H1 (cell line): ENCODE results near the gene TEX14. TPM values are rescaled to one million over a fixed set of nuclear protein-coding genes. Genes with fewer than 3 reads are reported as not detected.

Experiments
- CTCF ChIA-PET: fragments of 300-600 bp; sonication (Branson Sonifier 250); formaldehyde crosslinking; loops from one replicate; lab custom pipeline; 2021; ENCODE audit not compliant: partially characterized antibody; lab: Charles Lee
- POLR2A ChIA-PET: fragments of 300-600 bp; sonication (Branson Sonifier 250); formaldehyde crosslinking; loops from one replicate; lab custom pipeline; 2021; ENCODE audit warnings: inconsistent platforms; ENCODE audit not compliant: partially characterized antibody; lab: Charles Lee
- DNase-seq, 2 experiments: peaks; one replicate each; pipeline versions ENCODE4 v3.0.0 to v3.0.0-alpha.2; 2010 to 2022; ENCODE audit warnings: low spot score in 2 of 2, low read depth in 1 of 2, mixed read lengths in 1 of 2
- FAIRE-seq: peaks from 2 replicates; lab custom pipeline; 2011; peaks lifted over from hg19 to GRCh38; lab: Jason Lieb, UNC
- H2AFZ ChIP-seq: 2 replicates; pipeline ENCODE4 v1.8.1; 2012; ENCODE audit warnings: low read length, inconsistent platforms
- H2AK5ac ChIP-seq: 2 replicates; pipeline ENCODE4 v1.6.1; 2013; ENCODE audit warnings: low read depth, low read length
- H2BK120ac ChIP-seq: replicated peaks from 2 replicates; pipeline ENCODE3; 2013; ENCODE audit warnings: low read depth, low read length, inconsistent platforms
- H2BK12ac ChIP-seq: 2 replicates; pipeline ENCODE4 v1.6.1; 2013; ENCODE audit warnings: low read depth, low read length
- H2BK15ac ChIP-seq: 2 replicates; pipeline ENCODE4 v1.6.1; 2013; ENCODE audit warnings: low read length
- H2BK20ac ChIP-seq: 2 replicates; pipeline ENCODE4 v1.6.1; 2013; ENCODE audit warnings: low read length
- H2BK5ac ChIP-seq: 2 replicates; pipeline ENCODE4 v1.6.1; 2013; ENCODE audit warnings: low read depth, low read length
- H3K14ac ChIP-seq: 2 replicates; pipeline ENCODE4 v1.6.1; 2013; ENCODE audit warnings: inconsistent platforms; ENCODE audit not compliant: insufficient read length
- H3K18ac ChIP-seq: 2 replicates; pipeline ENCODE4 v1.6.1; 2013; ENCODE audit warnings: low read length; ENCODE audit errors: extremely low read depth
- H3K23ac ChIP-seq: 2 replicates; pipeline ENCODE4 v1.6.1; 2013; ENCODE audit warnings: inconsistent platforms; ENCODE audit not compliant: insufficient read length
- H3K23me2 ChIP-seq: 2 replicates; pipeline ENCODE4 v1.6.1; 2013; ENCODE audit warnings: low read depth, low read length
- H3K27ac ChIP-seq: 2 replicates; pipeline ENCODE4 v1.6.1; 2011; ENCODE audit warnings: low read depth, low read length, inconsistent platforms
- H3K27me3 ChIP-seq, 4 experiments: replicated peaks in 1 of 4; 1 replicate in 1 of 4; 2 replicates in 3 of 4; pipeline versions ENCODE4 v1.6.1 to v1.8.1; 2011 to 2013; ENCODE audit warnings: low read length in 3 of 4, mild to moderate bottlenecking in 3 of 4, inconsistent platforms in 2 of 4, mixed read lengths in 2 of 4, moderate library complexity in 1 of 4; ENCODE audit not compliant: control insufficient read depth in 3 of 4, insufficient read depth in 3 of 4; ENCODE audit errors: extremely low read depth in 1 of 4
- H3K36me3 ChIP-seq, 4 experiments: 2 replicates each; pipeline versions ENCODE4 v1.6.1 to v1.8.1; 2011 to 2013; ENCODE audit warnings: mild to moderate bottlenecking in 4 of 4, low read length in 3 of 4, moderate library complexity in 2 of 4, control low read depth in 1 of 4, inconsistent platforms in 1 of 4; ENCODE audit not compliant: insufficient read depth in 4 of 4, control insufficient read depth in 2 of 4
- H3K4ac ChIP-seq: replicated peaks from 2 replicates; pipeline ENCODE3; 2013; ENCODE audit warnings: low read length, low read depth, mixed read lengths, inconsistent platforms; ENCODE audit not compliant: insufficient read length
- H3K4me1 ChIP-seq, 4 experiments: replicated peaks in 1 of 4; 1 replicate in 1 of 4; 2 replicates in 3 of 4; pipeline versions ENCODE4 v1.6.1 to v1.8.1; 2011 to 2013; ENCODE audit warnings: low read length in 3 of 4, inconsistent platforms in 2 of 4, mixed read lengths in 1 of 4; ENCODE audit not compliant: insufficient read depth in 4 of 4, control insufficient read depth in 3 of 4
- H3K4me2 ChIP-seq, 2 experiments: 2 replicates each; pipeline versions ENCODE4 v1.6.1 to v1.8.1; 2011 to 2013; ENCODE audit warnings: low read depth in 2 of 2, low read length in 2 of 2, control low read depth in 1 of 2, inconsistent platforms in 1 of 2, mild to moderate bottlenecking in 1 of 2; ENCODE audit not compliant: insufficient read depth in 1 of 2
- H3K4me3 ChIP-seq, 4 experiments: fragments of 200-600, 300-600 bp in 1 of 4; sonication (generic), shearing (Covaris generic), sonication (Bioruptor Twin) in 1 of 4; 2 replicates each; pipeline versions ENCODE4 v1.5.1 to v1.8.1; 2011 to 2016; ENCODE audit warnings: low read length in 4 of 4, low read depth in 3 of 4, control low read depth in 2 of 4, inconsistent platforms in 2 of 4, mild to moderate bottlenecking in 2 of 4, mixed read lengths in 1 of 4, moderate library complexity in 1 of 4; ENCODE audit not compliant: insufficient read depth in 2 of 4; ENCODE audit errors: extremely low read depth in 1 of 4
- H3K56ac ChIP-seq: replicated peaks from 2 replicates; pipeline ENCODE3; 2013; ENCODE audit warnings: low read depth, mild to moderate bottlenecking, mixed read lengths, low read length, inconsistent platforms; ENCODE audit not compliant: insufficient read length
- H3K79me1 ChIP-seq: 2 replicates; pipeline ENCODE4 v1.6.1; 2013; ENCODE audit warnings: low read depth, low read length, control low read depth
- H3K79me2 ChIP-seq, 2 experiments: 2 replicates each; pipeline versions ENCODE4 v1.6.1 to v1.8.1; 2012 to 2013; ENCODE audit warnings: low read length in 2 of 2, mild to moderate bottlenecking in 2 of 2, inconsistent platforms in 1 of 2; ENCODE audit not compliant: insufficient read depth in 2 of 2, control insufficient read depth in 1 of 2
- H3K9ac ChIP-seq, 4 experiments: replicated peaks in 1 of 4; 1 replicate in 1 of 4; 2 replicates in 3 of 4; pipeline versions ENCODE4 v1.6.1 to v1.8.1; 2011 to 2013; ENCODE audit warnings: low read depth in 3 of 4, low read length in 3 of 4, control low read depth in 2 of 4, mild to moderate bottlenecking in 2 of 4, moderate library complexity in 2 of 4, inconsistent platforms in 1 of 4; ENCODE audit errors: extremely low read depth in 1 of 4
- H3K9me3 ChIP-seq, 2 experiments: 2 replicates each; pipeline versions ENCODE4 v1.6.1 to v1.8.1; 2012 to 2013; ENCODE audit warnings: mild to moderate bottlenecking in 2 of 2, moderate library complexity in 2 of 2, control low read depth in 1 of 2, inconsistent platforms in 1 of 2, low read depth in 1 of 2, low read length in 1 of 2, mixed read lengths in 1 of 2; ENCODE audit not compliant: insufficient read depth in 2 of 2
- H4K20me1 ChIP-seq, 2 experiments: replicated peaks in 1 of 2; 2 replicates each; pipeline versions ENCODE3 to v1.8.1; 2011 to 2013; ENCODE audit warnings: inconsistent platforms in 2 of 2, low read length in 2 of 2, mild to moderate bottlenecking in 1 of 2; ENCODE audit not compliant: insufficient read depth in 2 of 2, control insufficient read depth in 1 of 2
- H4K5ac ChIP-seq: 2 replicates; pipeline ENCODE4 v1.6.1; 2013; ENCODE audit warnings: low read length, low read depth, mixed read lengths, inconsistent platforms; ENCODE audit not compliant: insufficient read length
- H4K8ac ChIP-seq: 2 replicates; pipeline ENCODE4 v1.8.0; 2013; ENCODE audit warnings: mild to moderate bottlenecking, moderate library complexity, low read length, inconsistent platforms; ENCODE audit not compliant: insufficient read depth; ENCODE audit errors: extremely low read depth
- H4K91ac ChIP-seq: replicated peaks from 2 replicates; pipeline ENCODE3; 2013; ENCODE audit warnings: low read length, mixed read lengths, inconsistent platforms; ENCODE audit not compliant: insufficient read length
- BRCA1 ChIP-seq: IDR thresholded peaks from 2 replicates; pipeline ENCODE4 v1.6.1; 2012; ENCODE audit warnings: low read depth, low read length, improper control_type of control experiment
- E2F6 ChIP-seq: IDR thresholded peaks from 2 replicates; pipeline ENCODE4 v1.6.1; 2012; ENCODE audit warnings: inconsistent platforms
- HDAC2 ChIP-seq, 2 experiments: fragments of 300-600 bp in 1 of 2; sonication (generic) in 1 of 2; IDR thresholded peaks; 2 replicates each; pipeline ENCODE4 v1.6.1; 2011 to 2012; ENCODE audit warnings: low read depth in 2 of 2, low read length in 2 of 2, mild to moderate bottlenecking in 2 of 2, moderate library complexity in 2 of 2, borderline replicate concordance in 1 of 2, inconsistent platforms in 1 of 2
- HDAC6 ChIP-seq: IDR thresholded peaks from one replicate; pipeline ENCODE4 v1.7.1; 2012; ENCODE audit warnings: low read depth, mild to moderate bottlenecking, inconsistent platforms, low read length, moderate library complexity
- MAX ChIP-seq: IDR thresholded peaks from 2 replicates; pipeline ENCODE4 v1.6.1; 2012; ENCODE audit warnings: inconsistent platforms
- POU5F1 ChIP-seq: IDR thresholded peaks from 2 replicates; pipeline ENCODE4 v1.6.1; 2011; ENCODE audit warnings: low read depth, mild to moderate bottlenecking, low read length, moderate library complexity
- RXRA ChIP-seq: IDR thresholded peaks from 2 replicates; pipeline ENCODE4 v1.6.1; 2011; ENCODE audit warnings: low read depth, mild to moderate bottlenecking, low read length, moderate library complexity; ENCODE audit not compliant: insufficient read depth
- SIX5 ChIP-seq: IDR thresholded peaks from 2 replicates; pipeline ENCODE4 v1.6.1; 2011; ENCODE audit warnings: mild to moderate bottlenecking, low read depth, low read length
- SRF ChIP-seq: IDR thresholded peaks from 2 replicates; pipeline ENCODE4 v1.6.1; 2011; ENCODE audit warnings: mild to moderate bottlenecking, low read depth, low read length, moderate library complexity
- TAF7 ChIP-seq: optimal IDR thresholded peaks from 2 replicates; pipeline ENCODE3; 2011; ENCODE audit warnings: low read depth, mild to moderate bottlenecking, inconsistent platforms, low read length, moderate library complexity, borderline replicate concordance
- TBP ChIP-seq: IDR thresholded peaks from 2 replicates; pipeline ENCODE4 v1.6.1; 2011; ENCODE audit warnings: low read depth, low read length, improper control_type of control experiment
- USF2 ChIP-seq: IDR thresholded peaks from 2 replicates; pipeline ENCODE4 v1.6.1; 2011; ENCODE audit warnings: low read length, improper control_type of control experiment
- WGBS, 2 experiments: shearing (Covaris generic) in 1 of 2; methylation state at CpG; one replicate each; pipeline versions ENCODE4 v1.1.6 to v1.1.7; 2013 to 2015; ENCODE audit warnings: low lambda C conversion rate in 2 of 2, mixed read lengths in 2 of 2, inconsistent platforms in 1 of 2, low coverage in 1 of 2, missing lambda C conversion rate in 1 of 2; ENCODE audit not compliant: insufficient replicate concordance in 2 of 2, insufficient coverage in 1 of 2, insufficient read length in 1 of 2; ENCODE audit errors: extremely low coverage in 1 of 2, missing lambda C conversion rate in 1 of 2; 5-methylcytosine and 5-hydroxymethylcytosine counted together
- polyA plus RNA-seq, 7 experiments: library from polyadenylated mRNA; depleted of rRNA in 3 of 7; stranded (reverse) in 5 of 7; unstranded in 2 of 7; fragments of >200 nt in 5 of 7; fragments of 200-250 nt in 2 of 7; gene quantifications; 1 replicate in 5 of 7; 2 replicates in 1 of 7; 4 replicates in 1 of 7; pipeline versions ENCODE4 v1.2.1 to v1.2.3, GENCODE V29; 2011 to 2013; ENCODE audit warnings: missing spikeins in 2 of 7, mixed read lengths in 2 of 7
- total RNA-seq: library from RNA; stranded (reverse); fragmentation: NEBNext Ultra II Directional; extraction: Animal tissue kit (Norgen Biotek cat#: 25700); gene quantifications from 2 replicates; pipeline ENCODE4 v1.2.1, GENCODE V29; 2021

TEX14 gene
- total and polyA plus RNA-seq, 2 of the 8 experiments (the other 6 are each of a cell fraction or from before 2014, with no cell fraction given) = 0.83 to 2.5 TPM

- no peak overlapping the region for H4K8ac ChIP-seq
- no peak overlapping the region for H2BK15ac ChIP-seq
- no peak overlapping the region for H3K14ac ChIP-seq
- no peak overlapping the region for H2AK5ac ChIP-seq
- H2AFZ ChIP-seq = no peak overlapping the region
- POLR2A ChIA-PET = no interaction called here
- H3K4ac ChIP-seq = no peak overlapping the region
- H3K27me3 ChIP-seq = no peaks in the 10 kb centered on the region
- no peak overlapping the region for H2BK120ac ChIP-seq
- H3K56ac ChIP-seq = no peak overlapping the region
- no peaks in the 10 kb centered on the region for H3K23me2 ChIP-seq
- peaks cover 0 to 4% (median 0%) of the 10 kb centered on the region in 4 experiments; a peak in 3 of 7 replicates for H3K4me1 ChIP-seq
- no peak overlapping the region for H3K4me3 ChIP-seq
- no peak overlapping the region for H4K5ac ChIP-seq
- H4K91ac ChIP-seq = no peak overlapping the region
- H3K79me2 ChIP-seq = no peaks in the 10 kb centered on the region; a peak in 1 of 4 replicates
- no peaks in the 10 kb centered on the region for H4K20me1 ChIP-seq
- H2BK5ac ChIP-seq = no peak overlapping the region
- H3K36me3 ChIP-seq = no peaks in the 10 kb centered on the region
- H2BK20ac ChIP-seq = no peak overlapping the region
- H3K9me3 ChIP-seq = no peaks in the 10 kb centered on the region
- no peak overlapping the region for H3K27ac ChIP-seq
- no peak overlapping the region for H3K4me2 ChIP-seq
- 90% methylated on average over 8 of the region's 8 CpGs; no CpG with 5 or more reads in 1 of the 2 experiments for WGBS, 2 experiments
- H2BK12ac ChIP-seq = no peak overlapping the region
- FAIRE-seq (no peak), DNase-seq (no peak)
- H3K9ac ChIP-seq = no peak overlapping the region
- no peaks in the 10 kb centered on the region for H3K79me1 ChIP-seq
- H3K23ac ChIP-seq = no peak overlapping the region
- H3K18ac ChIP-seq = no peak overlapping the region
- CTCF ChIA-PET = interaction anchor here (0.6 to 1.0 kb wide), 2 partner anchors 17 to 410 kb away, joined by 3 read pairs; no protein-coding TSS in a partner anchor
- TF ChIP-seq SIX5 (no peak), HDAC2 (IDR thresholded peaks at IDR 0.05; ENCODE audit: borderline replicate concordance in 1 of 2, low read depth in 2 of 2, low read length in 2 of 2) (no peak), SRF (no peak), TBP (no peak), USF2 (no peak), E2F6 (no peak), MAX (no peak), POU5F1 (no peak), TAF7 (no peak), RXRA (no peak), HDAC6 (no peak), BRCA1 (no peak)
Measured at GRCh38 chr17:58694302-58694701, 2.5 kb upstream of the TEX14 start.
